Testis (tissue), 3 donors: ENCODE data around the gene NR5A1. TPM values are rescaled to one million over a fixed set of nuclear protein-coding genes. Genes with fewer than 3 reads are reported as not detected.
A peak's percentile ranks its signal among the peaks of the same experiment; 100 is the strongest.

Source experiments
- DNase-seq: peaks from one replicate; pipeline ENCODE4 v3.0.0-alpha.2; 2019
- H3K27ac ChIP-seq, 2 donors: fragments of 200-600 bp; sonication (generic); one replicate each; pipeline ENCODE4 v1.5.1; 2019
- H3K27me3 ChIP-seq: fragments of 200-600 bp; sonication (generic); one replicate; pipeline ENCODE4 v1.5.1; 2019
- H3K36me3 ChIP-seq: fragments of 200-600 bp; sonication (generic); one replicate; pipeline ENCODE4 v1.5.1; 2017; ENCODE audit warnings: low read depth; ENCODE audit errors: missing control alignments
- H3K4me1 ChIP-seq: fragments of 200-600 bp; sonication (generic); one replicate; pipeline ENCODE4 v1.5.1; 2019
- H3K4me3 ChIP-seq, 2 donors: fragments of 200-600 bp; sonication (generic); one replicate each; pipeline ENCODE4 v1.5.1; 2017 to 2019
- H3K9me3 ChIP-seq: fragments of 200-600 bp; sonication (generic); one replicate; pipeline ENCODE4 v1.5.1; 2017
- POLR2A ChIP-seq: fragments of 450-650 bp; IDR thresholded peaks from one replicate; pipeline ENCODE4 v1.6.1; 2017; ENCODE audit warnings: antibody characterized with exemption, mild to moderate bottlenecking, moderate library complexity
- WGBS, 2 donors: methylation state at CpG; one replicate each; pipeline ENCODE4 v1.1.5; 2018; 5-methylcytosine and 5-hydroxymethylcytosine counted together
- intact Hi-C: fragments of 100-400 bp; cut with DNase I; formaldehyde crosslinking; loops from one replicate; pipeline ENCODE4 v1.15.1; 2023; ENCODE audit warnings: low total_unique reads
- polyA plus RNA-seq: library from polyadenylated mRNA; stranded (reverse); fragments of 350-450 nt; fragmentation: Illumina TruSeq; extraction: RNeasy Lipid Tissue Mini Kit (QIAGEN cat#74804); gene quantifications from one replicate; pipeline ENCODE4 v1.2.3, GENCODE V29; 2014; ENCODE audit warnings: low read depth, low replicate concordance; ENCODE audit not compliant: insufficient read depth
- total RNA-seq, 2 donors: library from RNA; depleted of rRNA; stranded (reverse); fragments of >200 nt; gene quantifications; one replicate each; pipeline ENCODE4 v1.2.3, GENCODE V29; 2016
- TF ChIP-seq, protein P1 (sequence below), 3 experiments: fragments of 450-650 bp in 2 of 3; fragments of 200-600 bp in 1 of 3; sonication (generic) in 1 of 3; IDR thresholded peaks; one replicate each; pipeline ENCODE4 v1.5.1; 2016 to 2019; ENCODE audit warnings: antibody characterized with exemption in 3 of 3, mild to moderate bottlenecking in 2 of 3, moderate library complexity in 1 of 3

NR5A1 gene
- total and polyA plus RNA-seq, 3 donors from 2014 or later: 28.7 to 65.2 (median 43.5) TPM

DNA sequence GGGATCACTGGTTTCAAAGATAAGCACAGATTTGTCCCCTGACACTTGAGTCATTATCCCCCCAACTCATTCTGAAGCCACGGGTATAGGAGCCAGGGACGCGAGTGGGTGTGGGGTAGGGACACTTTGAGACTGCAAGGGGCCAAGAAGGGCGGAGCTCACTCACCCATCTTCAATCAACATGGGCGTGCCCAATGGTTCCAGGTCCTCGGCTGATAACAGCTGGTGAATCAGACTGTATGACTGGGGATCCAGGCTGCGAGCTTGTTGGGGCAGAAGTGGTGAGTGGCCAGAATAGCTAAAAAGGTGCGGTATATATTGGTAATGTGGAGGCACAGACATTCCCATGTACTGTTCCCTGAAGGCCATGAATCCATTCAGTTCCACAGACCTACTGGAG is 30.7 kb upstream of the NR5A1 start:
- H3K9me3 ChIP-seq: no peaks in the 10 kb centered on the region
- intact Hi-C loops: no loop called here
- 95 to 96% methylated on average over 7 to 8 of the region's 8 CpGs for WGBS, 2 donors

DNA sequence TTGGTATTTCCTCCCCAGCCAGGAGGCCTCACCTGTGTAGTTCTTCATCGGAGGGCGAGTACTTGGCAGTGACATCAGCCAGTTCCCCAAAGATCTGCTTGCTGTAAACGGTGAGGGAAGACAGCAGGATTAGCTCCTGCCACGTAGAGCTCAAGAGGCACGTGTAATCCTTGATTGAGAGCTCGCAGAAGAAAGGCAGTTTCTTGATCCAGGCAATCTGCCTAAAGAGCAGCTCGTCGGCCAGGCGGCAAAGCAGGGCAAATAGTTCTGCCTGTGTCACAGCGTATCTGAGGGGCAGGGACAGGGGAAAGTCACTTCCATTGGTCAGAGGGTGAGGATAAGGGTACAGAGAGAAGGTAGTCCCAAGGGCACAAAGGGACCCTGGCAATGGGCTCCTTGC is 28.6 kb upstream of the NR5A1 start:
- no peaks in the 10 kb centered on the region for H3K36me3 ChIP-seq
- H3K4me3 ChIP-seq: no peak overlapping the region
- intact Hi-C loops: no loop called here
- no peaks in the 10 kb centered on the region for H3K9me3 ChIP-seq
- H3K4me1 ChIP-seq: no peaks in the 10 kb centered on the region
- 74 to 77% methylated on average over 10 of the region's 10 CpGs for WGBS, 2 donors
- no peaks in the 10 kb centered on the region for H3K27me3 ChIP-seq
- no peak for DNase-seq
- TF ChIP-seq, protein P1, sequence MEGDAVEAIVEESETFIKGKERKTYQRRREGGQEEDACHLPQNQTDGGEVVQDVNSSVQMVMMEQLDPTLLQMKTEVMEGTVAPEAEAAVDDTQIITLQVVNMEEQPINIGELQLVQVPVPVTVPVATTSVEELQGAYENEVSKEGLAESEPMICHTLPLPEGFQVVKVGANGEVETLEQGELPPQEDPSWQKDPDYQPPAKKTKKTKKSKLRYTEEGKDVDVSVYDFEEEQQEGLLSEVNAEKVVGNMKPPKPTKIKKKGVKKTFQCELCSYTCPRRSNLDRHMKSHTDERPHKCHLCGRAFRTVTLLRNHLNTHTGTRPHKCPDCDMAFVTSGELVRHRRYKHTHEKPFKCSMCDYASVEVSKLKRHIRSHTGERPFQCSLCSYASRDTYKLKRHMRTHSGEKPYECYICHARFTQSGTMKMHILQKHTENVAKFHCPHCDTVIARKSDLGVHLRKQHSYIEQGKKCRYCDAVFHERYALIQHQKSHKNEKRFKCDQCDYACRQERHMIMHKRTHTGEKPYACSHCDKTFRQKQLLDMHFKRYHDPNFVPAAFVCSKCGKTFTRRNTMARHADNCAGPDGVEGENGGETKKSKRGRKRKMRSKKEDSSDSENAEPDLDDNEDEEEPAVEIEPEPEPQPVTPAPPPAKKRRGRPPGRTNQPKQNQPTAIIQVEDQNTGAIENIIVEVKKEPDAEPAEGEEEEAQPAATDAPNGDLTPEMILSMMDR (IDR thresholded peaks at IDR 0.05): no peak
- no peak for TF ChIP-seq POLR2A
- no peak overlapping the region for H3K27ac ChIP-seq

More for the DNA sequence above, 30.7 kb upstream of the NR5A1 start:
- H3K27ac ChIP-seq: no peak overlapping the region
- no peak for DNase-seq
- H3K36me3 ChIP-seq: no peaks in the 10 kb centered on the region
- TF ChIP-seq, protein P1 (IDR thresholded peaks at IDR 0.05): no peak
- no peak for TF ChIP-seq POLR2A
- no peaks in the 10 kb centered on the region for H3K27me3 ChIP-seq
- no peaks in the 10 kb centered on the region for H3K4me1 ChIP-seq
- no peak overlapping the region for H3K4me3 ChIP-seq

DNA sequence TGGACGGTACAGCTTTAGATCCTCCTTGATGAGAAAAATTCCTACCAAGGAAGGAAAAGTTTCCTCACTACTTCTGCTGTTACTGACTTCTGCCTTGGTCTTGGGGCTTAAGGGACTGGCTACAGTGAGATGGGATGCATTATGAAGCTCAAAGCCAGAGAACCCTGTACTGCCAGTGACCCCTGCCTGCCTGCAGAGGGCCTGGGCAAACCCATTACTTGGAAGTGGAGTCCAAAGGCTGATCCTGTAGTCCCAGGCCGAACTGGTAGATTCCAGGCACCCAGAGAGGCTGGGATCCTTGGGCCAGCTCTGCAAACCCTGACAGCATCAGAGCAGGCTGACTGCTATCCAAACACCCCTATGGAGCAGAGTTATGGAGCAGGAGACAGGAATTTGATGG is 25.7 kb upstream of the NR5A1 start:
- no peak for DNase-seq
- TF ChIP-seq POLR2A: no peak
- TF ChIP-seq, protein P1 (IDR thresholded peaks at IDR 0.05): no peak
- Histone ChIP-seq H3K9me3 (no peaks in the 10 kb centered on the region), H3K27me3 (no peaks in the 10 kb centered on the region), H3K27ac (no peak overlapping the region), H3K4me3 (no peak overlapping the region), H3K36me3 (no peaks in the 10 kb centered on the region), H3K4me1 (peaks cover 4% of the 10 kb centered on the region)
- WGBS, 2 donors: 78 to 100% methylated on average over 1 to 2 of the region's 2 CpGs
- intact Hi-C loops: no loop called here

DNA sequence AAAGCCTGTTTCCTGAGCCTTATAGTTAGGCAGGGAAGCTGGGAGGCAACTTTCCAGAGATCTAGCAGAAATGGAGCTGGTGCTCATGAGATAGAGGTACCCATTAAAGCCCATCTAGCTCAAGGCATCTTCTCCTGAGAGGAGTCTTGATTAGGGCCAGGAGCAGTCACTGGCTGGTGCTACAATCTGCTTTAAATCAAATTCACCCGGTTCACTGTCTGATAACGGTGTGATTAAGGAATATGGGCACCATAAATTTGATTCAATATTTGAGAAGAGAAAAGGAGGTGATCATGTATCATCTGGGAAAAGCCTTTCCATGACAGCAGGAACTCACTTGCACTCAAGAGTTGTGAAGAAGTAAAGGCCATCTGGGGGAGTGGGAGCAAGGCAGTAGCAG is 23.9 kb upstream of the NR5A1 start:
- Histone ChIP-seq H3K27me3 (no peaks in the 10 kb centered on the region), H3K4me1 (peaks cover 4% of the 10 kb centered on the region), H3K27ac (no peak overlapping the region), H3K4me3 (no peak overlapping the region), H3K36me3 (no peaks in the 10 kb centered on the region), H3K9me3 (no peaks in the 10 kb centered on the region)
- TF ChIP-seq, protein P1 (IDR thresholded peaks at IDR 0.05): no peak
- no peak for TF ChIP-seq POLR2A
- intact Hi-C loops: no loop called here
- 68 to 79% methylated on average over 2 of the region's 2 CpGs for WGBS, 2 donors
- DNase-seq: no peak

DNA sequence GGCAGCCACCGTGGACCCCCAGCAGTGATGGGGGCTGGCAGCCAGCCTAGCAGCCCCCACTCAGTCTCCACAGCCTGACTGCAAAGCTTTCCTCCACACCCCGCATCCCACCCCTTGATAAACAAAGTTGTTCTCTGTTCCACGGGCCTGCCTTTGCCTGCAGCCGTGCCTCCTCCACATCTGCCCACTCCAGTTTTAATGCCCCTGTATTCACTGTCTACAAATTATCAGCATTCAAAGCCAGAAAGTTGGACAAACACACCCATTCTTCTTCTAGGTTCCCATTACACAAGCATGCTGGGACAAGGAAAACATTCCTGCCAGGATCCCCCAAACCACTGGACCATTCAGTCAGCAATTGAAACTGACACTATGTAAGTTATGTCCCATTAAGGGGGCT is 23.0 kb upstream of the NR5A1 start:
- Histone ChIP-seq H3K27ac (no peak overlapping the region), H3K27me3 (no peaks in the 10 kb centered on the region), H3K9me3 (no peaks in the 10 kb centered on the region), H3K4me1 (peaks cover 4% of the 10 kb centered on the region), H3K36me3 (no peaks in the 10 kb centered on the region), H3K4me3 (no peak overlapping the region)
- 55 to 70% methylated on average over 4 of the region's 4 CpGs for WGBS, 2 donors
- TF ChIP-seq, protein P1 (IDR thresholded peaks at IDR 0.05): no peak
- no peak for TF ChIP-seq POLR2A
- peak; percentile 55 for DNase-seq
- intact Hi-C loops: no loop called here
